ENCODE measurements around the gene CRKL. TPM values are rescaled to one million over a fixed set of nuclear protein-coding genes. Genes with fewer than 3 reads are reported as not detected.
A peak's percentile ranks its signal among the peaks of the same experiment; 100 is the strongest.
"Not testable (repeated sequence)": the region's sequence is repeated elsewhere in the genome, so short reads cannot be mapped to it uniquely, and the experiment has no call there.

Gene CRKL, protein sequence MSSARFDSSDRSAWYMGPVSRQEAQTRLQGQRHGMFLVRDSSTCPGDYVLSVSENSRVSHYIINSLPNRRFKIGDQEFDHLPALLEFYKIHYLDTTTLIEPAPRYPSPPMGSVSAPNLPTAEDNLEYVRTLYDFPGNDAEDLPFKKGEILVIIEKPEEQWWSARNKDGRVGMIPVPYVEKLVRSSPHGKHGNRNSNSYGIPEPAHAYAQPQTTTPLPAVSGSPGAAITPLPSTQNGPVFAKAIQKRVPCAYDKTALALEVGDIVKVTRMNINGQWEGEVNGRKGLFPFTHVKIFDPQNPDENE
- polyA plus RNA-seq (ENCODE audit: insufficient read length in 4 of 4) = 10 to 100 TPM; 61.4 to 71.1 (median 70.5) TPM

DNA sequence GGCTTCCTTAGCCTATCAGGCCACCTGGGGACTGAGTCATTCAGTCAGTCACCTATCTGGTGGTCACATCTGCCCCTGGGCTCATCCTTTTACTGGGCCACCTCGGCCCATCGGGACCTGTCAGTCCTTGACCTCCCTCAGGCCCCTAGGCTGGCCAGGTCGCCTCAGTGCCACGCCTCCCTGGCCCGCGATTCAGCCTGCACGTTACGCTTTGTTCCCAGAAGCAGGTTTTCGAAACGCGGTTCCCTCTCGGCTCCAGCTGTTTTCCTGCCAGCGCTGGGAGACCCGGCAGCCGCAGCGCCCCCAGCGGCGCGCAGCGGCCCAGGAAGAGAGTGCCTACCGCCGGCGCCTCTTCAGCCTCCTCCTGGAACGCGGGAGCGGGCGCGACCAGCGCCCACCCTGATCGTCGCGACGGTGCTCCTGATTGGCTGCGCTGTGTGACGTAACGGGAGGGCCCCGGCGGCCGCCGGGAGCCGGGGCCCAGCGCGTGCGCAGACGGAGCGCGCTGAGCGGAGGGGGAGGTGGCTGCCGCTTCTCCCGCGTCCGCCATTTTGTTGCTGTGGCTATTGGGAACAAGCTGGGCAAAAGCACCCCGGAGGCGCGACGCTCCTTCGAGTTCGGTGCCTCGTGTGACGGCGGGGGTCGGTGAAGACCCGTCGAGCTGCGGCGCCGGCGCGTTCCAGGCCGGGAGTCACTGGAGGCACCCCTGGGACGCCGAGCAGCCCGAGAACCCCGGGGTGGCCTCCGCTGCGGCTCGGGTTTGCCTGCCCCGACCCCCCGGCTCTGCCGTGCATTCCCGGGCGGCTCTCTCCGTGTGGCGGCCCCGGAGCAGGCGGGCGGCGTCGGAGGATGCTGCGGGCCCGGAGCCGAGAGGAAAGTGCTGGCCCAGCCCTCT, at the start of gene CRKL:
Gene CRKL, plus strand, starts transcription at position 492 of the 895 bp plus-strand sequence. CDS start 528 bp downstream, outside the sequence.
- DNase-seq (ENCODE audit: low read depth in 4 of 4, low spot score in 3 of 4) = peak; percentile 95 to 97 (median 96)

DNA sequence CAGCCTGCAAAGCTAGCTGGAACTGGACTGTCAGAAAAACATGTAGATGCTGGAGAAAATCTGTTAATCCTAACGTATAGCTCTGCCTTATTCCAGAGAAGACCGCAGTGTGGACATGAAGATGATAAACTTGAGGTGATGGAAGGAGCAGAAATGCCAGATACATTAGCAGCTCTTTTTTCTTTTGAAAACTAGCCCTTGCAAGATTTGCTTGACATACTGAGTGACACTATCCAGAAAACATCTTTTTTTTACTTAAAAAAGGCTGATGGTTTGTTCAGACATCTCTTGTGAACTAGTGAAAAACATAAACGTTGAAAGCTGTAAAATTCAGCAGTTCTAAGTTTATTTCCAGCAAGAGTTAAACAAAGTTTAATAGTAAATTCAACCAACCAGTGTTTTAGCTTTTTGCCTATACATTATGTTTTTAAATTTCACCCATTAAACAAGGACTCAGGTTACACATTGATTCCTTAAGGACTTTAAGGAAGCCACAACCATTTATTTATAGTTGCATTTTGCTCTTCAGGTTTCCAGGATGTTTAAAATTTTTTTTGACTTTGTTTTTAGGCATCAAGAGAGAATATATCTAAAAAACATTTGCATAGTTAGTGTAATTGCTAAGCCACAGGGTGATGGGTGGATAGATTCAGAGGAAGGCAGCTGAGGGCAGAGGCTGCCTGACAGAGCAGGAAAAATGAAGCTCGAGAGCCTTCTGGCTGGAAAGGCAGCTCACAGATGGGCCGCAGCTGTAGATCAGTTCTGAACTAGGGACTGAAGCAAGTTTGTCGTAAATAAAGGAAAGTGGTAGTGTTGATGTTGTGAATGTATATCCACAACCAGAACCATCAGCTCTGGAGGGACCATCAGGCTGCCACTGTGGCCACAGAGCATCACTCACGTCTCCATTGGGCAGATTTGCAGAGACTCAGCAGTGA, 48.9 kb upstream of the CRKL start:
- DNase-seq (ENCODE audit: low read depth in 4 of 4, low spot score in 3 of 4) = no peak

DNA sequence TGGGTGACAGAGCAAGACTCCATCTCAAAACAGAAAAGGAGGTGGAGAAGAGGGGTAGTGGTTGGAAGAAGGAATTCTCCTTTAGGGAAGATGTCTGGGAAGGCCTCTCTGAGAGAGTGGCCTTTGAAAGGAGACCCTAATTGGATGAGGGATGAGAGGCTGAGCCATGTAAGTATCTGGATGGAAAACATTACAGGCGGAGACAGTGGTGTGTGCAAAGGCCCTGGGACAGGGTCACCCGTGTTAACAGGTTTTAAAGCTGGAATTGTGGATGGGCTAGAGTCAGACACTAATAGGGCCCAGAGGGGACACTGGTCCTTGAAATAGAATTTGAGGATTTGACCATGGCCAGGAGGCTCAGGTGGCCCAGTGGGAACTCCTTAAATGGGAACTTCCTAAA, 48.0 kb upstream of the CRKL start:
- DNase-seq (ENCODE audit: low read depth in 4 of 4, low spot score in 3 of 4) = no peak

DNA sequence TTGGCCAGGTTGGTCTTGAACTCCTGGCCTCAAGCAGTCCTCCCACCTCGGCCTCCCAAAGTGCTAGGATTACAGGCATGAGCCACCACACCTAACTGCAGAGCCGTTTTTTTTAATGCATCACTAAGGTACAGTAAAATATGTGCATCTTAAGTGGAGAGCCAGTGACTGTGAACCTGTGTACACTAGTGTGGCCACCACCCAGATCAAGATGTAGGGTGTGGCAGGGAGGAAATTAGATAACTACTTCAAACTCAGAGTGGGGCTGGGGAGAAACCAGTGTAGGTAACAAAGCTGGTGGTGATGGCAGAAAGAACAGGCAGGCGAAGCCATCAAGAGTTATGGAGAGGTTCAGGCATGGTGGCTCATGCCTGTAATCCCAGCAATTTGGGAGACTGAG, 44.0 kb upstream of the CRKL start:
- no peak for DNase-seq (ENCODE audit: low read depth in 4 of 4, low spot score in 3 of 4)

DNA sequence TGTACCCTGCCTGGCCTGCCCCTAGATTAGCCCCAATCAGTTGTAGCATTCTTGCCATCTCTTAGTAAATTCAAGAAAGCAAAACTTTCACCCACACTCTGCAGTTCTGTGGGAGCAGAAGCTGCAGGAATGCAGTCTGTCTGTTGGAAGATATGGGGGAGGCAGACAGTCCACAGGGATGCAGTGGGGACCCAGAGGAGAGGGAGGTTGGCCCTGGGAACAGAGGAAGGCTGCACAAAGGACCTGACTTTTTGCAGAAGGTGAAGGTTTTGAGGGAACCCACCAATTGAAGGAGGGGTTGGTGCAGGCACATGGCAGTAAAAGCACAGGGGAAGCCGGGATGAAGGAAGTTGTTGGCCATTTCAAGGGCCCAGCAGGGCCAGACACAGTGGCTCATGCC, 41.9 kb upstream of the CRKL start:
- DNase-seq (ENCODE audit: low read depth in 4 of 4, low spot score in 3 of 4) = no peak

DNA sequence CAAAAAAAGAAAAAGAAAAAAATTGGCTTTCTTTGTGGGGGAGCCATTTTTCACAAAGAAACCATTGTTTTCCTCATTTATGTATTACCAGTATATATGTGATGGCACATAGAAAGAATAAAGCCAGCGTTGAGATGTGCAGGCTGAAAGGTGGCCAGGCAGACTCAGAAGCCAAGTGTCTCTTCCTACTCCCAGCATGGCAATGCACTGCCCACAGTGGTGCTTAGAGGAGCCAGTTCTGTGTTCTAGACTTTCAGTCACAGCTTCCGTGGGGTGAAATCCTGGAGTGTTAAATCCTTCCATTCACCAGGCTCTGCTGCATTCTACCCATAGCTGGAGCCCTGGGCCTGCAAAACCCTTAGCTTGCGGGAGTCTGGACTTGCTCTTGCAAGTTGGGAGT, 39.5 kb upstream of the CRKL start:
- DNase-seq (ENCODE audit: low read depth in 4 of 4, low spot score in 3 of 4) = no peak

DNA sequence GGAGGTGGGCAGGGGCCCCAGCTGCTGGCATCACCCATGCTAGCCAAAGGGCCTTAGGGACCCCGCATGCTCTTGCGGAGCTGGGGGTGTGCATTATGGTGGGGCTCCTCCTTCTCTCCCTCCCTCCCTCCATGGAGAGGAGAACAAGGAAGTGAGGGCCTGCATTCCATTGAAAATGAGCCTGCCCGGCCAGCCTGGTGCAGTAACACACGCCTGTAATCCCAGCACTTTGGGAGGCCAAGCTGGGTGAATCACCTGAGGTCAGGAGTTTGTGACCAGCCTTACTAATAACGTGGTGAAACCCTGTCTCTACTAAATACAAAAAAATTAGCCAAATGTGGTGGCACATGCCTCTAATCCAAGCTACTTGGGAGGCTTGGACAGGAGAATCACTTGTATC, 36.0 kb upstream of the CRKL start:
- DNase-seq (ENCODE audit: low read depth in 4 of 4, low spot score in 3 of 4) = no peak

DNA sequence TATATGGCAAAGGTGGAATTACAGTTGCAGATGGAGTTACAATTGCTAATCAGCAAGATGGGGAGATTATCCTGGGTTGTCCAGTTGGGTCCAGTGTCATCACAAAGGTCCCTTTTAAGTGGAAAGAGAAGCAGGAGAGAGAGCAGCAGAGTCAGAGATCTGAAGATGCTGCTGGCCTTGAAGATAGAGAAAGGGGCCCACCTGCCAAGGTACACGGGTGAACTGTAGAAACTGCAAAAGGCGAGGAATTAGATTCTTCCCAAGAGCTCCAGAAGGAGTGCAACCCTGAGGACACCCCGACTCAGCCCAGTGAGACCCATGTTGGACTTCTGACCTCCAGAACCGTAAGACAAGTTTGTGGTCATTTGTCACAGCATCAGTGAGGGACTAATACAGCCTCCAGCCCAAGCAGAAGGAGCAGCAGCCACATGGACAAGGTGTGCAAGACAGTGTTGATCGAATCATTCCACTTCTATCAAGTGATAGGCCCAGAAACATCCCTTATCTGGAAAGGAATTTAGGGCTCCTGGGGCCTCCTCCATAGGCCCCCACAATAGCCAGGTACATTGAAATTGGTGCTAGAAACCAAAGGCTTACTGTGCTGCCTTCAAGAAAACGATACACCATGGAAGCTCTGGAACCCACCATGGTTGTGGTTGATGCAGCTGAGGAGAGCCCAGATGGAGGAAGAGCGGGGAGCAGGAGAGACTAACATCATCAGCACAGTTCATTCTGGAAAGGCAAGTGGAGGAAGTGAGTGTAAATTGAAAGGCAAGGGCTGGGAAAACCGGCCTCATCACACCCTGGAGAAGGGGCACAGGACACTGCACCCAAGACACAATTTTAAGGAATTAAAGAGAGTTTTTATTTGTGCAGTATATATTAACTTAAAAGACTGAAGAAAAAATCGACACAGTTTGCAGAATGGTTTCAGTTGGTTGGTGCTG, 35.1 kb upstream of the CRKL start:
- no peak for DNase-seq (ENCODE audit: low read depth in 4 of 4, low spot score in 3 of 4)

DNA sequence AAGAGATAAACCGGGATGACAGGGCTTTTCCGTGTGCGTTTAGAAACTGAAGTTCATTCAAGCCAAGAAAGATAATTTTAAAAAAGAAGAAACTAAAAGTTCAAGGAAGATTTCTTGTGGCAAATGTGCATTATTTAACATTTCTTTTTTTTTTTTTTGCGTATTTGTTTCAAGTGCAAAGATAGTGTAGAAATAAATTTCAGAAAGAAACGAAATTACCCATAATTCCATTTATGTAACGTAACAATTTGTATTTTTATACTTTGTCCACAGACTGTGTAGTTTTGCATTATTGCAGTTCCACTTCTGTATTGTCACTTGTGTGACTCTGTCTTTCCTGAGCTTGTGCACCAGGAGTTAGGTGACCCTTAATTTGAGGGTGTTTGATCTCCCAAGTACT, 34.4 kb upstream of the CRKL start:
- no peak for DNase-seq (ENCODE audit: low read depth in 4 of 4, low spot score in 3 of 4)

DNA sequence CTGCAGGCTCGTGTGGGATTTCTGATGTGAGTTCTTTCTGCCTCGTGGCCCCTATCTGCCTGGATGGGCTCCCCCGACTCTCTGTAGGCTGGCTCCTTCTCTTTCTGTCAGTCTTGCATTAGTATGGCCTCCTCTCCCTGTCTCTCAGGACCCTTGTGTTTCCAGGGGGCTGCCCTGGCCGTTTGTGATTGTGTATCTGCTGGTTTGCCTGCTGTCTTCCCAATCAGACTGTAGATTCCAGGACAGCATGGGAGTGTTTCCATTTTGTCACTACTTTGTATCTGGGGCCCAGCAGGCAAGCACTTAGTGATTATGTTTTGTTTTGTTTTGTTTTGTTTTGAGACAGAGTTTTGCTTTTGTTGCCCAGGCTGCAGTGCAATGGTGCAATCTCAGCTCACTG, 32.8 kb upstream of the CRKL start:
- no peak for DNase-seq (ENCODE audit: low read depth in 4 of 4, low spot score in 3 of 4)

DNA sequence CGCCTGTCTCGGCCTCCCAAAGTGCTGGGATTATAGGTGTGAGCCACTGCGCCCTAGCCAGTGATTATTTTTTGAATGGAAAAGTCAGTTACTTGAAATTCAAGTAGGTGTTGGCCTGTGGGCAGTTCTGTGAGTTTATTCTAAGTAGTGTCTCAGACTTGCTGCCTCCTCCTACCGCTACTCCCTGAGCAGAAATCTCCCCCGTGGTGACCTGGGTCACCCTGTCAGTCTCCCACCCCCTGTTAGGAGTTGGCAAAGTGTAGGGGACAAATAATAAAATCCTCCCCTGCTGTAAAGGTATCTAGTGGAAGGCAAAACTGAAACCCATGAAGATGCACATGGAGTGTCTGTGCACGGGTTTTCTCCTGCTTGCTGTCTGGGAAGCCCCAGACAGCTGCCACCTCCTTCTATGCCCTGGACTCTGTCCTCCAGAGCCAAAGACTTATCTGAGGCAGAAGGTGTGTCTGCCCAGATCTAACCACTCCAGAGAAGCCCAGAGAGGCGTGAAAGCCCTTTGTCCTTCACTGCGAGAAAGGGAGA, 32.1 kb upstream of the CRKL start:
- DNase-seq (ENCODE audit: low read depth in 4 of 4, low spot score in 3 of 4) = no peak

DNA sequence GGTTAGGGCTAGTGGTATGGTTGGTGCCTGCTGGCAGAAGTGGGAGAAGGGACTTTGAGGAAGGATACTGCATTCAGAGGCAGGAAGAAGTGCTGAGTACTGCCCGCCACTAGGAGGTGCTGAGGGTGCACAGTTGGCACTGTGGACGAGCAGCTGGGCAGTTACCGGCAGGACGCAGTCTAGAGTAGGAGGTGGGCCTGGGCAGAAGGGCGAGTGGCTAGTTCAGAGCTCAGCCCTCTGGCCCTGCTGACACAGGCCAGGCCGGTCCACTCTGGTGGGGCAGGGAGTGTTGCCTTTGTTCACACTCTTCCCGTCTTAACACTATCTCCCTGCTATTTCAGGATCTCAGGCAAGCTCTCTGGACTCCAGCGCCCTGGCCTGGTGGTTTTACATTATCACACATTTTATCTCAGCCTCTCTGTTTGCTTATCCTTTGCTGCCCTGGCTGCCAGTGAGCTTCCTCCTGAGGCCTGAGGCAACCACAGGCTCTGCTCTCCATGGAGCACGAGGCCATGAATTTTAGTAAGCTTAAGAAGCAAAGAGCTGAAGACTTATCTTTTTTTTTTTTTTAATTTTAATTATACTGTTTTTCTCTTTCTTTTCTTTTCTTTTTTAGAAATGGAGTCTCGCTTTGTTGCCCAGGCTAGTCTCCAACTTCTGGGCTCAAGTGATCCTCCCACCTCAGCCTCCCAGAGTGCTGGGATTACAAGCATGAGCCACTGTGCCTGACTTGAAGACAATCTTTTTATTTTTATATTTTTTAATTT, 31.5 kb upstream of the CRKL start:
- DNase-seq (ENCODE audit: low read depth in 4 of 4, low spot score in 3 of 4) = peak in 2 of 4 donors; percentile 50 to 62

DNA sequence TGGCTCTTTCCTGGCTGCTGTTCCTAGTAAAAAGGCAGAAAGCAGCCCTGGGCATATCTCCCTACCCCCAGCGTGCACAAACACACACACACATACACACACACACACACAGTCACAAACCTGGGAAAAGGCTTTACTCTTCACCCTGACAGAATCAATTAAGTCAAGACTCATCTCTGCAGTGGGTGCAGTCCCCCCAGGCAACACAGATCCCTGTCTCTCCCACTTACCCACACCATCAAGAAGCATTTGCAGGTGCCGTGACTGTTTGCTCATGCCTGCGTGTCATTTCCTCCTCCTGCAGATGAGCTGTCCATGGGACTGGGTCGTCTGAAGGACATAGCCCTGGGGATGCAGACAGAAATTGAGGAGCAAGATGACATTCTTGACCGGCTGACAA, 29.8 kb upstream of the CRKL start:
- DNase-seq (ENCODE audit: low read depth in 4 of 4, low spot score in 3 of 4) = no peak

DNA sequence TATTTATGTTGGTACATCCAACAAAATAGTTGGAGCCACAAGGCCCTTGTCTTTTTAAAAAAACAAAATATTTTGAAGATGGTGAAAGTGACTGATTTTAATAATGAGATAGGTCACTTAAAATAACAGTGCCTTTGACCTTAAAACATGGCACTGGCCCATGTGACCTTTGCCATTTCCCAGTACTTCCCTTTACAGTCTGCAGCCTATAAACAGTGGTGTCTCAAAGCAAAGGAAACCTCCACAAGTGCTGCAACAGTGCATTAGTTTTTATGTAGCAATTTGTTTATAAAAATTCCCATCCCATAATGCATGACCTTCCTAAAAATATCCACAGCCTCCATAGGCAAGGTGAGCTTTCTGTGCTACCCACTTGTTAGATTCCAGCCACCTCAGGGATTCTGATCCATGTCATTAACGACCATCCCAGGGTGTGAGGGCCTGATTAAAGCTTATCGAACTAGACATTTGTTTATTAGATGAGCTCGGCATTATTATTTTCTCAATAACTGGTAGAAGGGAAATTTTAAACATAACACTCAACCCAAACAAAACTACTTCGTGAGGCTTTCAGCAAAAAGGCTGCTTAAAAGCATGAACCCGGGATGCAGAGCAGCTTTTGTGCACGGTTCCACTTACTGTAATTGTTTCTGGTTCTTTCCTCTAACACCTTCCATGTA, 28.0 kb upstream of the CRKL start:
- DNase-seq (ENCODE audit: low read depth in 4 of 4, low spot score in 3 of 4) = no peak

DNA sequence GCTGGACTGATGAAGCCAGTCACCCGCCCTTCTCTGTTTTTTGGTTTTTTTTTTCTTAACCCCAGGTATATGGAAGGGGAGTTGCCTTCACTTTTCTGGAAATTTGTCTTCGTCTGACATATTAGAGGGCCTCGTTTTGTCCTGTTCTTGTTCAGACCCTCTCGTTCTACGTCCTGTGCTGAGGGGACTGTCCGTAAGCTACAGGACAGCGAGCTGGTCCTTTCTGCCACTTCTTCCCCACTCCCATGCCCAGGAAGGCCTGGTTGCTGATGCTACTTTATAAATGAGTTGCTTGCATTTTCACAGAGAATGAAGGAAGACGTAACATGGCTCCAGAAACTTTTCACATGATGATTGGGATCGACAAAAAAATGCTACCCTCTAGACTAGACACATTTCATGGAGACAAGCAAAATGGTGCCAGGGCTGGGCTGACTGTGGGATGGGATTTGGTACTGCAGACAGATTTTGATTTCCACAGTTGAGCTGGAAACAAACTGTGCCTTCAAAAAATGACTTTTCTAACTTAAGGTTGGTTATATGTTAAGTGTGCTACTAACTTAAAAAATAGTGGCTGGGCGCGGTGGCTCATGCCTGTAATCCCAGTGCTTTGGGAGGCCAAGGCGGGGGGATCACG, 27.2 kb upstream of the CRKL start:
- no peak for DNase-seq (ENCODE audit: low read depth in 4 of 4, low spot score in 3 of 4)

DNA sequence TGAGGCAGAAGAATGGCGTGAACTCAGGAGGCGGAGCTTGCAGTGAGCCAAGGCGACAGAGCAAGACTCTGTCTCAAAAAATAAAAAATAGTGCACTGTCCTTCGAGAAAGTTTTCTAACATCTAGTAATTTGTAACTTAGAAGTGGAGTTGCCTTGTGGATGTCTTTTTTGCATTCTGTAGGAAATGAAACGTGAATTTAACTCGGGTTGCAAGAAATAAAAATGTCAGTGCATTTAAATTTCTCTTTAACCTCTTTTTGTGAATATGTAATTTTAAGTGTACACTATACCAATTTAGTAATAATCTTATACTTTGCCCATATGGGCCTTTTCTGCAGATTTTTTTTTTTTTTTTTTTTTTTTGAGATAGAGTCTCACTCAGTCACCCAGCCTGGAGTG, 26.2 kb upstream of the CRKL start:
- no peak for DNase-seq (ENCODE audit: low read depth in 4 of 4, low spot score in 3 of 4)

DNA sequence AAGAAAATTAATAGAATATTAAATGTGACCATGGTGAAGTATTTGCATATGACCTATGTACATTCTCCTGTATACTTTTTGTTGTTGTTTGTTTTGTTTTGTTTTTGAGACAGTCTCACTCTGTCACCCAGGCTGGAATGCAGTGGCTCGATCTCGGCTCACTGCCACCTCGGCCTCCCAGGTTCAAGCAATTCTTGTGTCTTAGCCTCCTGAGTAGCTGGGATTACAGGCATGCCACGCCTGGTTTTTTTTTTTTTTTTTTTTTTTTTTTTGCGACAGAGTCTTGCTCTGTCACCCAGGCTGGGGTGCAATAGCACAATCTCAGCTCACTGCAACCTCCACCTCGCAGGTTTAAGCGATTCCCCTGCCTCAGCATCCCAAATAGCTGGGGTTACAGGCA, 19.5 kb upstream of the CRKL start:
- not testable (repeated sequence) for DNase-seq (ENCODE audit: low read depth in 4 of 4, low spot score in 3 of 4)

All from right renal pelvis (tissue), 4 donors.